ENCODE measurements around the gene EZH2. TPM values are rescaled to one million over a fixed set of nuclear protein-coding genes. Genes with fewer than 3 reads are reported as not detected.
A peak's percentile ranks its signal among the peaks of the same experiment; 100 is the strongest.

The EZH2 gene
- total and polyA plus RNA-seq, 2 donors (not counting 3 experiments of a cell fraction or from before 2014, with no cell fraction given) = 16.9 to 33.4 TPM

DNA sequence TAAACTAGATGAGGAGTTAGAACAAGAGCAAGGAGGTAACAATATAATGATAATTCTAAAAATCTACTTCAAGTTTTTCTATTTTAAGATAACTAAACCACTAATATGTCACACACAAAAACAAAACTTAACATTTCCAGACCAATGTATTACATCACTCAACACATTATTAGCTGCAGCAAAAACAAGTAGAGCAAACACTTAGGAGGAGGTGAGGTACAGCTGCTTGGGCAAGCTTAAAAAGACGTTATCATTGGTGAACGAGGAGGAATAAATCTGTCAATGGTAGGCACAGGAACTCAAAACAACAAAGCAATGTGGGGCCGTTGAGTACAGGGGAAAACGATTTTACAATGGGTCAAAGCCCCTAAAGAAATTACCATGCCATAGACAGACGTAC is 58.8 kb downstream of the EZH2 start:
- Histone ChIP-seq H3K27me3 (ENCODE audit: control insufficient read depth in 2 of 2, insufficient read depth in 2 of 2, low read length in 2 of 2) (no peaks in the 10 kb centered on the region), H2AFZ (ENCODE audit: low read depth, low read length) (no peak overlapping the region), H3K9ac (replicated peaks; ENCODE audit: extremely low read depth, insufficient read depth, low read length) (no peak overlapping the region), H3K27ac (ENCODE audit: insufficient read depth, low read depth, low read length) (no peak overlapping the region), H3K9me3 (replicated peaks; ENCODE audit: control insufficient read depth, insufficient read depth, low read length) (no peaks in the 10 kb centered on the region), H3K9me1 (replicated peaks; ENCODE audit: control insufficient read depth, extremely low read depth, insufficient read depth, low read length) (no peaks in the 10 kb centered on the region), H4K20me1 (replicated peaks; ENCODE audit: control insufficient read depth, extremely low read depth, insufficient read depth, low read length) (no peaks in the 10 kb centered on the region), H3K4me1 (ENCODE audit: control insufficient read depth, extremely low read depth, insufficient read depth, low read length) (peaks cover 6% of the 10 kb centered on the region), H3K4me2 (ENCODE audit: insufficient read depth, low read length) (no peak overlapping the region), H3K36me3 (ENCODE audit: control insufficient read depth in 2 of 2, extremely low read depth in 1 of 2, insufficient read depth in 2 of 2, low read length in 2 of 2) (peaks cover 0 to 8% of the 10 kb centered on the region in 2 experiments), H3K4me3 (replicated peaks in 1 of 3; ENCODE audit: insufficient read depth in 1 of 3, low read depth in 1 of 3, low read length in 3 of 3) (no peak overlapping the region), H3K79me2 (ENCODE audit: control insufficient read depth, insufficient read depth, low read length) (peaks cover 3% of the 10 kb centered on the region)
- dilution Hi-C loops (cut with MboI; ENCODE audit: extremely low pct_ligation_motif_present, low sequenced_read_pairs) = no loop called here
- DNase-seq (ENCODE audit: low read depth, low spot score) (peak; percentile 21), FAIRE-seq (no peak)
- TF ChIP-seq, protein P1, sequence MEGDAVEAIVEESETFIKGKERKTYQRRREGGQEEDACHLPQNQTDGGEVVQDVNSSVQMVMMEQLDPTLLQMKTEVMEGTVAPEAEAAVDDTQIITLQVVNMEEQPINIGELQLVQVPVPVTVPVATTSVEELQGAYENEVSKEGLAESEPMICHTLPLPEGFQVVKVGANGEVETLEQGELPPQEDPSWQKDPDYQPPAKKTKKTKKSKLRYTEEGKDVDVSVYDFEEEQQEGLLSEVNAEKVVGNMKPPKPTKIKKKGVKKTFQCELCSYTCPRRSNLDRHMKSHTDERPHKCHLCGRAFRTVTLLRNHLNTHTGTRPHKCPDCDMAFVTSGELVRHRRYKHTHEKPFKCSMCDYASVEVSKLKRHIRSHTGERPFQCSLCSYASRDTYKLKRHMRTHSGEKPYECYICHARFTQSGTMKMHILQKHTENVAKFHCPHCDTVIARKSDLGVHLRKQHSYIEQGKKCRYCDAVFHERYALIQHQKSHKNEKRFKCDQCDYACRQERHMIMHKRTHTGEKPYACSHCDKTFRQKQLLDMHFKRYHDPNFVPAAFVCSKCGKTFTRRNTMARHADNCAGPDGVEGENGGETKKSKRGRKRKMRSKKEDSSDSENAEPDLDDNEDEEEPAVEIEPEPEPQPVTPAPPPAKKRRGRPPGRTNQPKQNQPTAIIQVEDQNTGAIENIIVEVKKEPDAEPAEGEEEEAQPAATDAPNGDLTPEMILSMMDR (IDR thresholded peaks at IDR 0.05; ENCODE audit: extremely low read depth in 1 of 2, insufficient read depth in 1 of 2, low read depth in 1 of 2, low read length in 2 of 2) = no peak
- TF ChIP-seq GATA2 (IDR thresholded peaks at IDR 0.05; ENCODE audit: insufficient read depth, insufficient read length, low read depth, low read length) = no peak
- TF ChIP-seq JUN (IDR thresholded peaks at IDR 0.05; ENCODE audit: borderline replicate concordance, insufficient read depth, insufficient read length, low read depth) = no peak
- TF ChIP-seq, protein P2, sequence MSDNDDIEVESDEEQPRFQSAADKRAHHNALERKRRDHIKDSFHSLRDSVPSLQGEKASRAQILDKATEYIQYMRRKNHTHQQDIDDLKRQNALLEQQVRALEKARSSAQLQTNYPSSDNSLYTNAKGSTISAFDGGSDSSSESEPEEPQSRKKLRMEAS (IDR thresholded peaks at IDR 0.05; ENCODE audit: insufficient read depth, insufficient read length) = no peak
- TF ChIP-seq MYC (IDR thresholded peaks at IDR 0.05; ENCODE audit: low read depth, low read length) = no peak
- ChIA-PET POLR2A (no interaction called here), CTCF (interaction anchor here (0.9 kb wide), 1 partner anchor 33 kb away, joined by 3 read pairs; no protein-coding TSS in a partner anchor)
- no TSS peak for BruUV-seq (replicated peaks)
- intact Hi-C loops (cut with micrococcal nuclease) = no loop called here

DNA sequence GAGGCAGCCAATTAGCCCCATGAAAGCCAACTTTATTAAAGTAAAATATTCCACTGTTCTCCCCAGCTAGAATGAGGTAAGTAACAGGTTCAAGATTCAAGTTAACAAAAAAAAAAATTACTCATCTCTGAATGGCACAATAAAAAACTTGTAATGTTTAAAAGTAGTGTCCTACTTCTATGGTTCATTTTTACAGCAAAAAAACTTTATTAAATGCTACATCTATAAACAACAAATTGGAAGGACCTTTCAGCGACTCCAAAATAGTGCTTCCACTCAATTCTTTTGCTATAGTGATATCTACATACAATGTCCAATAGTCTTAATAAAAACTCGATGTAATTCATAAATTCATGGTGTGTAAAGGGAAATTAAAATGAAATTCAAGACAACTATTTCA is 59.2 kb downstream of the EZH2 start:
- no peak overlapping the region for H2AFZ ChIP-seq (ENCODE audit: low read depth, low read length)
- dilution Hi-C loops (cut with MboI; ENCODE audit: extremely low pct_ligation_motif_present, low sequenced_read_pairs) = no loop called here
- no peak overlapping the region for H3K4me3 ChIP-seq (replicated peaks in 1 of 3; ENCODE audit: insufficient read depth in 1 of 3, low read depth in 1 of 3, low read length in 3 of 3)
- no peak overlapping the region for H3K9ac ChIP-seq (replicated peaks; ENCODE audit: extremely low read depth, insufficient read depth, low read length)
- H3K36me3 ChIP-seq (ENCODE audit: control insufficient read depth in 2 of 2, extremely low read depth in 1 of 2, insufficient read depth in 2 of 2, low read length in 2 of 2) = peaks cover 0 to 8% of the 10 kb centered on the region in 2 experiments
- DNase-seq (ENCODE audit: low read depth, low spot score) (no peak), FAIRE-seq (no peak)
- H3K9me3 ChIP-seq (replicated peaks; ENCODE audit: control insufficient read depth, insufficient read depth, low read length) = no peaks in the 10 kb centered on the region
- no peaks in the 10 kb centered on the region for H3K9me1 ChIP-seq (replicated peaks; ENCODE audit: control insufficient read depth, extremely low read depth, insufficient read depth, low read length)
- H3K4me2 ChIP-seq (ENCODE audit: insufficient read depth, low read length) = no peak overlapping the region
- H3K79me2 ChIP-seq (ENCODE audit: control insufficient read depth, insufficient read depth, low read length) = peaks cover 1% of the 10 kb centered on the region
- TF ChIP-seq JUN (IDR thresholded peaks at IDR 0.05; ENCODE audit: borderline replicate concordance, insufficient read depth, insufficient read length, low read depth) (no peak), GATA2 (IDR thresholded peaks at IDR 0.05; ENCODE audit: insufficient read depth, insufficient read length, low read depth, low read length) (no peak), FOS (IDR thresholded peaks at IDR 0.05; ENCODE audit: borderline replicate concordance, insufficient read depth, low read length) (no peak), EZH2 (IDR thresholded peaks at IDR 0.05; ENCODE audit: borderline replicate concordance, low read depth, low read length, severe bottlenecking) (no peak), POLR2AphosphoS5 (IDR thresholded peaks at IDR 0.05; ENCODE audit: insufficient read depth, low read depth, low read length) (no peak), MYC (IDR thresholded peaks at IDR 0.05; ENCODE audit: low read depth, low read length) (no peak), POLR2A (IDR thresholded peaks at IDR 0.05; ENCODE audit: low read depth, low read length) (no peak)
- TF ChIP-seq, protein P2 (IDR thresholded peaks at IDR 0.05; ENCODE audit: insufficient read depth, insufficient read length) = no peak
- TF ChIP-seq, protein P1 (IDR thresholded peaks at IDR 0.05; ENCODE audit: extremely low read depth in 1 of 2, insufficient read depth in 1 of 2, low read depth in 1 of 2, low read length in 2 of 2) = no peak
- H3K27ac ChIP-seq (ENCODE audit: insufficient read depth, low read depth, low read length) = no peak overlapping the region
- intact Hi-C loops (cut with micrococcal nuclease) = no loop called here
- no peaks in the 10 kb centered on the region for H4K20me1 ChIP-seq (replicated peaks; ENCODE audit: control insufficient read depth, extremely low read depth, insufficient read depth, low read length)
- no TSS peak for BruUV-seq (replicated peaks)
- H3K27me3 ChIP-seq (ENCODE audit: control insufficient read depth in 2 of 2, insufficient read depth in 2 of 2, low read length in 2 of 2) = no peaks in the 10 kb centered on the region
- ChIA-PET POLR2A (no interaction called here), CTCF (interaction anchor here (0.9 kb wide), 1 partner anchor 34 kb away, joined by 3 read pairs; no protein-coding TSS in a partner anchor)
- H3K4me1 ChIP-seq (ENCODE audit: control insufficient read depth, extremely low read depth, insufficient read depth, low read length) = peaks cover 10% of the 10 kb centered on the region
